Right kidney (tissue), 1 donor: ENCODE measurements around the gene NAP1L4.
"Not testable (repeated sequence)": the region's sequence is repeated elsewhere in the genome, so short reads cannot be mapped to it uniquely, and the experiment has no call there.

Experiments
- DNase-seq: peaks from one replicate; pipeline ENCODE4 v3.0.0-alpha.2; 2016

Gene NAP1L4

GRCh38 chr11:2909133-2909902 lies 82.8 kb downstream of the NAP1L4 start:
- peak; percentile 30 for DNase-seq

GRCh38 chr11:2908130-2908529 lies 84.0 kb downstream of the NAP1L4 start:
- DNase-seq, result no peak

- DNase-seq, result not testable (repeated sequence)
Measured at GRCh38 chr11:2905299-2905698, 86.8 kb downstream of the NAP1L4 start.

GRCh38 chr11:2904153-2905052 lies 87.7 kb downstream of the NAP1L4 start:
- no peak for DNase-seq

- no peak for DNase-seq
Measured at GRCh38 chr11:2903672-2904011, 88.5 kb downstream of the NAP1L4 start.

- peak; percentile 41 for DNase-seq
Measured at GRCh38 chr11:2902784-2903671, 89.1 kb downstream of the NAP1L4 start.

- peak; percentile 62 for DNase-seq
Measured at GRCh38 chr11:2901854-2902783, 90.0 kb downstream of the NAP1L4 start.

- DNase-seq, result peak; percentile 40
Measured at GRCh38 chr11:2901196-2901796, 90.8 kb downstream of the NAP1L4 start.

GRCh38 chr11:2899080-2899783 lies 92.9 kb downstream of the NAP1L4 start:
- peak; percentile 30 for DNase-seq

- DNase-seq, result no peak
Measured at GRCh38 chr11:2898366-2899079, 93.6 kb downstream of the NAP1L4 start.

- no peak for DNase-seq
Measured at GRCh38 chr11:2897048-2897447, 95.1 kb downstream of the NAP1L4 start.

GRCh38 chr11:2896047-2896446 lies 96.1 kb downstream of the NAP1L4 start:
- no peak for DNase-seq
